Measurements from ENCODE around the gene AFMID.

AFMID gene

GRCh38 chr17:78248051-78248914, 61.1 kb downstream of the AFMID start:
- POLR2A ChIA-PET: interaction anchor here (0.7 kb wide), 1 partner anchor 61 kb away, joined by 3 read pairs; the partner anchor contains the start of genes AFMID and TK1
- DNase-seq (ENCODE audit: extremely low spot score): no peak
- no peak for TF ChIP-seq CTCF (IDR thresholded peaks at IDR 0.05; ENCODE audit: control extremely low read depth, extremely low read depth, low read depth, missing control alignments)
- CTCF ChIA-PET: interaction anchor here (1.2 to 5.5 kb wide), 6 partner anchors 11 to 232 kb away, joined by 3 to 71 read pairs (median 22); no protein-coding TSS in a partner anchor

- ChIA-PET POLR2A (no interaction called here), CTCF (interaction anchor here (0.6 to 5.5 kb wide), 24 partner anchors 7 to 233 kb away, joined by 3 to 71 read pairs (median 6); partner anchors contain the start of gene TMEM235)
- TF ChIP-seq CTCF (IDR thresholded peaks at IDR 0.05; ENCODE audit: control extremely low read depth, extremely low read depth, low read depth, missing control alignments): no peak
- DNase-seq (ENCODE audit: extremely low spot score): no peak
These were observed 62.1 kb downstream of the AFMID start for GRCh38 chr17:78249074-78249817.

- ChIA-PET POLR2A (interaction anchor here (1.0 kb wide), 1 partner anchor 24 kb away, joined by 3 read pairs; no protein-coding TSS in a partner anchor), CTCF (interaction anchor here (0.6 to 5.5 kb wide), 45 partner anchors 8 to 355 kb away, joined by 3 to 71 read pairs (median 5); partner anchors contain the start of gene TMEM235)
- no peak for DNase-seq (ENCODE audit: extremely low spot score)
- TF ChIP-seq CTCF (IDR thresholded peaks at IDR 0.05; ENCODE audit: control extremely low read depth, extremely low read depth, low read depth, missing control alignments): no peak
These were observed 63.0 kb downstream of the AFMID start for GRCh38 chr17:78249818-78250806.

- DNase-seq (ENCODE audit: extremely low spot score): peak; percentile 94
- ChIA-PET POLR2A (interaction anchor here (1.0 to 1.2 kb wide), 2 partner anchors 25 to 27 kb away, joined by 3 read pairs; no protein-coding TSS in a partner anchor), CTCF (interaction anchor here (0.6 to 5.5 kb wide), 53 partner anchors 9 to 354 kb away, joined by 3 to 71 read pairs (median 5); partner anchors contain the start of genes SOCS3 and TMEM235)
- peak; percentile 99 for TF ChIP-seq CTCF (IDR thresholded peaks at IDR 0.05; ENCODE audit: control extremely low read depth, extremely low read depth, low read depth, missing control alignments)
These were observed 64.0 kb downstream of the AFMID start for GRCh38 chr17:78250891-78251772.

GRCh38 chr17:78251773-78252103, 64.6 kb downstream of the AFMID start:
- no peak for DNase-seq (ENCODE audit: extremely low spot score)
- TF ChIP-seq CTCF (IDR thresholded peaks at IDR 0.05; ENCODE audit: control extremely low read depth, extremely low read depth, low read depth, missing control alignments): no peak
- CTCF ChIA-PET: interaction anchor here (0.6 to 5.5 kb wide), 37 partner anchors 8 to 235 kb away, joined by 3 to 71 read pairs (median 5); partner anchors contain the start of genes SOCS3, TK1 and TMEM235
- POLR2A ChIA-PET: interaction anchor here (1.2 kb wide), 1 partner anchor 27 kb away, joined by 3 read pairs; no protein-coding TSS in a partner anchor
